Measurements from ENCODE around the gene HSF5.
A peak's percentile ranks its signal among the peaks of the same experiment; 100 is the strongest.
"Not testable (repeated sequence)": the region's sequence is repeated elsewhere in the genome, so short reads cannot be mapped to it uniquely, and the experiment has no call there.

Gene HSF5

DNA sequence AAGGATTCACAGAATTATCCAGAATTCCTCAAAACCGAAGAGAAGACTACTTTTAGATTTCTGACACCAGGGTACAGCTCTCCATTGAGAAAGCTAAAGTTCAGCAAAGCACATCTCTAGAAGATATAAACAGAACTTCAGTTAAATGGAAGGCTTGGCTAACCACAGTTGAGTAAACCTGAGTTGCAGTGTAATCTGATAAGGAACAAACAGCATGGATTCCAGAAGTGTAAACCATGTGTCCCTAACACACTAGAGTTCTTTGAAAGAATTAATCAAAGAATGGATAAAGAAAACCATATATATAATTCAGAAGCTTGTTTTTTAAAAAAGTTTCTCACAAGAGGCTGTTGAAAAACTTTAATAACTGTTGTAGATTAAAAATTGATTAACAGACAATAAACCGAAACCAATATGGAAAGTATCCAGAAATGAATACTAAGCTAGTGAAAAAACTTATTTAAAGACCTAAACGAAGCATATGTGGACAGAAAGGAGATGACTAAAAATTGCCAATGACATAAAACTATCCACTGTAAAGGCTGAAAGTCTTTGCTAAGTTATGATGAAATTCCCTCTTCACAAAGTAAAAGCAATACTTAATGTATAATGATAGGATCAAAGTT, 75.1 kb downstream of the HSF5 start:
- DNase-seq (ENCODE audit: low read depth in 2 of 2): no peak

DNA sequence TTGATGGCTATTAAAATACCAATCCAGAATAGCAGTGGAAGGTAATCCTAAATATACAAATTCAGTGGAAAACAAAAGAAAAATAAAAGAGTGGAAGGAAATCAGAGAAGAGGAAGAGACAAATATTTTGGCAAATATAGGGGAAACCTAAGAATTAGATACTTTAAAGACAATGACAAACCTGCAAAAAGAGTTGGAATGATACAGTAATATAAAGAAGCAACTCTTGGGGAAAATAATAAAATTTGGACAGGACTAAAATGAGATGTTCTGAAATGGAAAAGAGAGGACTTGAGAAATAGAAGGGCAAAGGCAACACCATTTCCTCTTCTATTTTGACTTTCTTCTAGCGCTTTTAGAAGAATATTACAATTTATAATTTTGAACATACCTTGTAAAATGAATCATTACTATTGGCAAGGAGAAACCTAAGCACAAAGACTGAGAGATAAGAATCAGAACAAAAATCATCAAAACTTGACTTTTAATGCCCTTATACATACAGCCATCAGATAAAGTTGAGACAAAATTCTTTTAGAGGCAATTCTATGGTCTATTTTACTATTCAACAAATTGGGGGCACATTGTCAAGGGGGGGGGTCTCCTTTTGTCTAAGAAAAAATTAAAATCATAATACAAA, 76.0 kb downstream of the HSF5 start:
- DNase-seq (ENCODE audit: low read depth in 2 of 2): no peak

DNA sequence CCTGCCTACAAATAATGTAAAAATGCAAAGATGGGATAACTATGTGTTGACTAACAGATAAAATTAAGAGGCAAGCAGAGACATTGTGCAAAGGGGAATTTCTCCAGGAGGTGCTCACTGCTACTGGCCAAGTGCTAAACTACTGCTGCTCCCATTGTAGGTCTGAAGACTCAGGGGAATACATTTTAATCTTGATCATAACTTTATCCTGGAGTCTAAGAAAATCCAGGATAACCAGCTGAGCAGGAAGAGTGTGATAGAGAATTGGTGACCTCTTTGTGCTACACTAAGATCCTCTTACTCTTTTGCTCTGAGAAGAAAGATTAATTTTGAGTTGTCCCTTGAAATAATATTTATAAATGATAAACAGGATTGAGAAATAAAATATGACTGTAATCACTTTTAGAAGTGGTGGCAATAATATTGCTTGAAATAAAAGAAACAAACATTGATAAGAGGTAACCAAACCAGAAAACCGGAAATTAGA, 76.8 kb downstream of the HSF5 start:
- DNase-seq (ENCODE audit: low read depth in 2 of 2): no peak

DNA sequence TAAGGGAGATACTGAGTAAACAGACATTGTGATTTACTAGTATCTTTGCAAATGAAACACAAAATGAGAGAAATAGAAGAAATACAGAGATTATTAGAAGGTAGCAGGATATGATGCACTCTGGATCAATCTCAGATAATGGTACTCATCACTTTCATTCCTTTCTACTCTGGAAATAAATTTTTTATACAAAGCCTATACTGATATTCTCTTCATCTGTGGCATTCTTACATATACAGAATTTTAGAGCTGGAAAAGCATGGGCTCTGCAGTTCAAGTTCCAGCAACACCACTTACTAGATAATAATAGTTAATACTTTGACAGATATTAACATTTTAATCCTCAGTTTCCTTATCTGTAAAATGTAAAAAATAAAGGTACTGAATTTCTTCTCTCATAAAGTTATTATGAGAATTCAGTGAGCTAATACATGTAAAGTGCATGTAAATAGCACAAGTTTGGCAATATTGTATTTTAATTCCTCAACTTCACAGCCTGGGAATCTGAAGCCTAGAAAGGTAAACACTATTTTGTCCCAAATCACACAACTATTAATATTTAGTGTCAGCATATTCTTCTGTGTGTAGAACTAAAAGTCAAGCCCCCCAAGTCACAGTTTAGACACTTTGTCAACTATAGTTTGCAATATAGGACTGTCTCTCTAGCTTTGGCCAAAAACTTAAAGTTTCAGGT, 77.3 kb downstream of the HSF5 start:
- DNase-seq (ENCODE audit: low read depth in 2 of 2): no peak

DNA sequence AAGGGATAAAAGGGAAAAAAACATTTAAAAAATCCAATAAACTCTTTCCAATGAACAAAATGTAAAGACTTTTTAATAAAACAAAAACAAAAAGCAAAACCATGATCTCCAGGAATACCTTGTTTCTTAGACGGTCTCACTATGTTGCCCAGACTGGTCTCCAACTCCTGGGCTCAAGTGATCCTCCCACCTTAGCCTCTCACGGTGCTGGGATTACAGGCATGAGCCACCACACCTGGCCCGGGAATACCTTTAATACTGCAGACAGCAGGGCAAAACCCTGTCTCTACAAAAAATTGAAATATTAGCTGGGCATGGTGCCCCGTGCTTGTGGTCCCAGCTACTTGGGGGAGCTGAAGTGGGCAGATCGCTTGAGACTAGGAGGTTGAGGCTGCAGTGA, 78.8 kb downstream of the HSF5 start:
- DNase-seq (ENCODE audit: low read depth in 2 of 2): no peak

DNA sequence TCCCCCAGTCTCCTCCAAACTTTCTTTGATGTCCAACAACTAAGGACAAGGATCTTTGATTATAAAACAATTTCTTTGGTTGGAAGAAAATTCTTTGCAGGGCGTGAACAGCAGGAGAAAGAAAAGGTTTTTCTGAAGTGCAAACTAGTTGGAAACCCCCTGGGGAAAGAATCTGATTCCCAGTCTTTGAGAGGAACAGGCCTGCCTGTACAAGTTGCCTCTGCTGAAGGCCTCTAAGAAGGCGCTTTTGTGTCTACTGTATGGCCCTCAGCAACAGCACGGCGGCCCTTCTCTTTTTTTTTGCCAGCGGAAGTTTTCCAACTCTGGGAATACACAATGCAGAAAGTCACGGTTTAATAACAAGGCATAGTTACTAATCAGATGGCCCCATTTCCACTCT, 84.9 kb downstream of the HSF5 start:
- DNase-seq (ENCODE audit: low read depth in 2 of 2): no peak

DNA sequence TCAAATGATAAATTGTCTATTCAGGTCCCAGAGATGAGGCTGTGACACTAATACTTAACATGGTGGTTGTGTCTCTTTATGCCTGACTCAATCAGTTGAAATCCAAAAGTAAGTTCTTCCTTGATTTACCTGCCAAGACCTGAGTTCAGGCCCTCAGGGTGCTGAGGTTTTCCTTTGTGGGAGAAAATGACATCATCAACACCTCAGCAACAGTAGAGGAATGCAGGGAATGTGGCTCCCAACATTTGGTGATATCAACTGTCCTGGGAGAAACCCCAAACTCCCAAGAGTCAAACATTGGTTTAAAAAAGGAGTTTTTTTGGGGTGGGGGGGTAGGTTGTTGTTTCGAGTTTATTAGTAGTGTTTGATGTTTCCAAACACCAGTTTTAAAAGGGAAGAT, 85.5 kb downstream of the HSF5 start:
- peak; percentile 17 to 25 for DNase-seq (ENCODE audit: low read depth in 2 of 2)

DNA sequence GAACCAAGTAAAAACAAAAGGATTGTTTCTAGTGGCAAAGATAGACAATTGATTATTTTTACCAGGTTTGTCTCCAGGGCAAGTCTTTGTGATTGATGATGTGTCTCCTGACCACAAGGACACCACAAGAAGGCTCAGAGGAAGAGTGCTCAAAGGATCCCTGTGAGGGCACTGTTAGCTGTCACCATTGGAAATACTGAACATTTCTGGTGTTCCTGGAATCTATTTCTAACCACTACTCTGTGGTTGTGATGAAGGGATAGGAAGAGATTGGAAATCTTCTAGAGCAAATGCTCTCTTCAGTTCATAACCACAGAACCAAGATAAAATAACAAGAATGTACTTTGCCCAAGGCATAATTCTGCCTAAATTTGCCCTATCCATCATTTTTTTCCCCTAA, 86.2 kb downstream of the HSF5 start:
- no peak for DNase-seq (ENCODE audit: low read depth in 2 of 2)

DNA sequence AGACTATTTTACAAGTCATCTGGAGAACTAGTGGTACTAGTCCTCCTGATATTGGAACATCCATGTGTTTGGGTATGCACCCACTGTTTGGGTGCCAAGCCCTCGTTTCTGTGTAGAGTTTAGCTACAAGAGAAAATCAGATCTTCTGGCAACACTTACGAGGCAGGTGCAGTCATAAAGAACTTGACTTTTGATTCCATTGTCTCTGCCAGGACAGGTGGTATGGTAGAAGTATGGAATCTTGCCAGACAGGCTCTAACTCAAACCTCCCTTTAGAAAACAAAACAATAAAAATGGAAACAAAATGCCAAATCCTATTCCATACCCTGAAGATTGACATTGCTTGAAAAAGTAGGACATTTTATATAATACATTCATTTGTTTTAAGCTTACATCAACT, 86.9 kb downstream of the HSF5 start:
- DNase-seq (ENCODE audit: low read depth in 2 of 2): no peak

DNA sequence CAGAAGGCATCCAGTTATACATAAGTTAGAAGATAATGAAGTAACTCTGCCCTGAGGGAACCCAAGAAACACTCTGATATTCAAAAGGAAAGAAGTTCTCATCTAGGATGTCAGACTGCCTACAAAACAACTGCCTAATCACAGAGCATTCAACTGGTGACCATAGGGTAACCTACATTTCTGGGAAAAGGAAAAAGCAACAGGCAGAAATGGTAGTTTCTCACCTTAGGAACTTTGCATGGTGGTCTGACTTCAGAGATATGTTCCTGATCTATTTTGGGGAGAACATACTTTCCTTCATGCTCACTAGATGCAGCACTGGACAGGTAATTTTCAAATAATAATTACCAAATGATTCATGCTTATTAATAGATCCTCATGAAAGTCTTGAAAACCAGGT, 87.4 kb downstream of the HSF5 start:
- DNase-seq (ENCODE audit: low read depth in 2 of 2): no peak

DNA sequence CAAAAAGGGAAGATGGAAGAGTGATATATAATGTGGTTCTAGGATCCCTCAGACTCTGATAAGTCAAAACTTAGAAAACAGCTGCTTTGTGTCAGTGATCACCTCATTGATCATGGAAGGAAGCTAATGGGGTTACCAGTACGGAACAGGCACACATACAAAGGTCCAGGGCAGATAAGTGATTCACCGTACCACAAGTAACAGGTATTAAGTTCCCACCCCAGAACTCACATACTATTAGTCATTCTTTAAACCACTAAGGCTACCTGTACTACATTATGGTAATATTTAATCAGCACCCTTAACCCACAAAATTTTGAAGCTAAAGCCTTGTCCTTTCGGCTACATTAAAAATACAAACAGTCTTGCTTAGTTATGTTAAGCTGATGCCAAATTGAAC, 88.2 kb downstream of the HSF5 start:
- DNase-seq (ENCODE audit: low read depth in 2 of 2): no peak

DNA sequence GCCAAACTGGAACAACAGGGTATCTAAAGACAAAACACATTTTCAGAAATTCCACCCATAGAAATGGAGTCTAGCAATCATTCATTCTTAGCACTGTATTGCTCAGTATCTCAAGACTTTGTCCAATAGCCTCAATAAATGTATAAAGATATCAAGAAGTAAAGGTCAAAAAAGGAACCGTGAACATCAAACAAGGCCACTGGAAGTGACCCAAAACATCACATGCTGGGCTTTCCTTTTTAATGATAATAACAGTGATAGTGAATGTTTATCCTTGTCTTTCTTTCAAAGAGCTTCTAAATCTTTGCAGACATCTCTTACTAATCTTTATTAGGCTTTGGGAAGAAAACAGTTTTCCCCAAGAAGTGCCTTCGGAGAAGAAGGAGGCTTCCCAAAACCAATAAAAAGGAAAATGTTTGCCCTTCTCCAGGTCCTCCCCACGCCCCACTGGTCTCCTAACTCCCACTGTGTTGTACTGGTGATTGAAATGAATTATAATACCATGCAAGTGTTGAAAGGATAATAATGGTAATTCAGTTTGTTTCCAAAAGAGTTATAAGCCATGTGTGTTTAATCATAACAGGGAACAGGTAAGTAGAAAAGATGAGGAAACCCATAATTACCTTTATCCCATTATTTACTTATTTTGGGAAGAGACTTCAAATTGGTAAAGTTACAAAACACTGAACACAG, 89.5 kb downstream of the HSF5 start:
- no peak for DNase-seq (ENCODE audit: low read depth in 2 of 2)

DNA sequence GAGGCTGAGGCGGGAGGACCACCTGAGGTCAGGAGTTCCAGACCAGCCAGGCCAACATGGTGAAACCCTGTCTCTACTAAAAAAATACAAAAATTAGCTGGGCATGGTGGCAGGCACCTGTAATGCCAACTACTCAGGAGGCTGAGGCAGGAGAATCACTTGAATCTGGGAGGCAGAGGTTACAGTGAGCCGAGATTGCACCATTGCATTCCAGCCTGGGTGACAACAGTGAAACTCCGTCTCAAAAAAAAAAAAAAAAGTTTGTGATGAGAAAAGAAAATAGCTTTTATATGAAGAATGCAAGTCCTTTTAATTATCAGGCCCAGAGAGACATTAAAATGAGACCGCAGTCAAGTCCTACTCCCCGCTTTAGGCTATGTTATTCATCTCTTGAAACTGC, 90.8 kb downstream of the HSF5 start:
- DNase-seq (ENCODE audit: low read depth in 2 of 2): not testable (repeated sequence)

DNA sequence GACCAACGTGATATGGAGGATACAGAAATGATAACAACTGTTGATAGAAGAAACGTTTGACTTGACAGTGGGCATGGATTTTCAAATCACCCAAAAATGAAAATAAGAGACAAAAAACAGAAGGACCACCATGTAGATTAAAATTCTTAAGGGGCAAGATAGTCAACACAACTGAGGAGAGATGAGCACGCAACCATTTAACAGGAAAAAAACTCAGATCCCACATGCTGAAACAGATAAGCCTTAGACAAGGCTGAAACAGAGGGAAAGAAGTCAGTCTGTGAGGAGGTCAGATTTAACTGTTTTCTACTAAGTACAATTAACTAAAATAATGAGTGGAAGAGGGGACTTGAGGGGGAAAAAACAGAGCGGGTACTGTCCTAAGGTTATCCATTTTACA, 92.0 kb downstream of the HSF5 start:
- no peak for DNase-seq (ENCODE audit: low read depth in 2 of 2)

DNA sequence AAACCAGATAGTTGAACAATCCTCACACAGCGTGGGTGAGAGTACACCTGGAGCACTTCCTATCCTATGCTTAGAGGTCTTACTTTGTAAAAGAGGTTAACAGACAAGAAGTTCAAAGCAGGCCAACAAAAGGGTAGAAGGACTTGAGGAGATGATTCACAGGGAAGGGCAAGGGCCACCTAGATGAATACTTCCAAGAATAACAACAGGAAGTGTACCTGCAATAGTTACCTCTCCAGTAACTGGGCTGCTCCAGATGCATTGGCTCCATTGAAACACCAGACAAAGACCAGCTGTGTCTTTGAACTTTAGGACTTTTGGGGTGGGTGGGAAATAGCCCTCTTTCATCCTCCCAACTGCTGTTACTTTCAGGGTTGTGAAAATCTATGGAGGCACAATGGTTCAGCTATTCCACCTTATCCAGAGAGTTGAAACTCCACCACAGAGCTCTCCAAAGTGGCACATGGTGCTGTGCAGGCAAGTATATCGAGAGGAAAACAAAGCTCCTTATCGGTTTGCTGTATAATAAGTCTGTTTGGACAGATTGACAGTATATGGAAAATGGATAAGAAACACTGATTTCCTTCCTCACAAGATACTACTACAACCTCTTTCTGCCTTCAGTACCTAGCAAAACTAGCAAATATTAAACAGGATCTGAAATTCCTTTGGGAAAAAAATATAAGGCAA, 93.5 kb downstream of the HSF5 start:
- no peak for DNase-seq (ENCODE audit: low read depth in 2 of 2)

DNA sequence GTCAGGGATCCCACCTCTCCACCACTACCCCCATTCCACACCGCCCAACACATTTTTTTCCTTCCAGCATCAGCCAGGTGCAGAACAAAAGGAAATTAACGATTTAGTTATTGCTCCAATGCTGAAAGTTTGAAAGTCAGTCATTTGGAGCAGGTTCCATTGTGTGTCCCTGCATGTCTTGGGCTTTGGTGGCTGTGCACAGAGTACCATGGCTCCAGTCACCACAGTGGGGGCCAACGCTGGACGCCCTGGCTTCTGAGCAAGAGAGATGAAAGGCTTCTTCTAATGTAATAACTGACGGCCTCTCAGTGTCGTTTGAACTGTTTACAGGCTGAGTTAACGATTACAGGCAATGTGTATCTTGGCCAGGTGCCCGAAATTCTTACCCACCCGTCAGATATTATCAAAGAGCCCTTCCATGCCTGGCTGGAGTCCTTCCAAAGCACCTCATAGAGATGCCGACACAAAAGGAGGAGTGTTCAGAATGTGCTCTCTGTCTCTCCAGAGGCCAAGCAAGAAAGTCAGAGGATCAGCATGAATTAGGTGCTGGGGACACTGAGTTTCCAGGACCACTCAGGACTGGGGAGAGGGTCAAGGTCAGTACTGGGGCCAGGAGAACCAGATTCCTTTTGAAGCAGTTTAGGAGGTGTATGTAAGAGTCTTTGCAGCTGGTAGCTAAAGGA, 96.8 kb downstream of the HSF5 start:
- DNase-seq (ENCODE audit: low read depth in 2 of 2): no peak

DNA sequence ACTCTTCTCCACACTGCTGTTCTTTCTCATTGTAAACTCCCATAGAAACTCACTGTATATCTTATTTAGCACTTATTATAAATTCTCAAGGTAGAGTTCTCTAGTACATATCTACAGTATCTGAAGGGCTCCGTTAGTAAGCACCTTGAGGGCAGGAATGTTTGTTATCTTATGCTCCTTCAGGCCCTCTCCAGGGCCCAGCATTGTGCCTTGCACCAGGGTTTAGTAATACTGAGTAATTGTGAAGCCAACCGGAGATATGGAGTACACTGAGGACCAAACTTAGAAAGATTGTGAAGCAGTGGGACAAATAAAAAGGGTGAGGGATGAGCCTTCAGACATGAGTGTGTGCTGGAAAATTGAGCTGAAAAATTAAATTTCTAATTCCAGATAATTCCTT, 97.3 kb downstream of the HSF5 start:
- DNase-seq (ENCODE audit: low read depth in 2 of 2): no peak

DNA sequence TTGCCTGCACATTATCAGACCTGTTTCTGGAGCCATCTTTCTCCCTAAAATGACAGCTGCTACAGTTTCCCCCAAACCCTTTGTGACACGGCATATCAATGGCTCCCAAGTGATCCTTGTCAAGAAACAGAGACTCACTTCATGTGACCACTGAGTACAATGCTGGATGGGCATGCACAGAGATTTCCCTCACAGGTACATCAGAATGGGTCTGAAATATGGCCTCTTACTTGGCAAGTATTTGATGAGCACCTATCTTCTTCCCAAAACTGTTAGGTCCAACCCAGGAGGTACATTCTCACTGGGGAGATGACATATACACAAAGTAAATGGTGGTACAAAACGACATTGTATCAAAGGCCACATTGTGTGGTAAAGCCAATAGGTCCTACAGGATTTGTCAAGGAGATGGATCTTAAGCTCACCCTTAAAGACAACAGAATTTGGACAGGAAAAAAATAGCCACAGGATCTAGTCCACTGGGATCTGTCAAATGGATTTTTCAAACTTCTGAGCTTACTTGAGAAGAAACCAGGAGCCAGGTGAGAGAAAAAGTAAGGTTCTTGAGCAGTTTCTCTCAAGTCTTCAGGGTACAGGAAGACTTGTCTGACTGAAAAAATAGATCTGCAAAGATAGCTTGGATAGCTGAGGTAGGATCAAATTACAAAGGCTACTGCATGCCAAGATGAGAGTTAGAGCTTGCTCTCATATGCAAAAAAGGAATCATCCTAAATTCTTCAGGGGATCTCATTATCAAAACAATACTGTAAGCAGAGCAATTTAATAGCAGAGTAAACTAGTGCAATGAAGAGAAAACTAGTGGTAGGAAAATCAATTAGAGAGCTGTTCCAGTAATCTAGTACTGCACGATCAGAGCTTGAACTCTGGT, 99.7 kb downstream of the HSF5 start:
- DNase-seq (ENCODE audit: low read depth in 2 of 2): no peak

DNA sequence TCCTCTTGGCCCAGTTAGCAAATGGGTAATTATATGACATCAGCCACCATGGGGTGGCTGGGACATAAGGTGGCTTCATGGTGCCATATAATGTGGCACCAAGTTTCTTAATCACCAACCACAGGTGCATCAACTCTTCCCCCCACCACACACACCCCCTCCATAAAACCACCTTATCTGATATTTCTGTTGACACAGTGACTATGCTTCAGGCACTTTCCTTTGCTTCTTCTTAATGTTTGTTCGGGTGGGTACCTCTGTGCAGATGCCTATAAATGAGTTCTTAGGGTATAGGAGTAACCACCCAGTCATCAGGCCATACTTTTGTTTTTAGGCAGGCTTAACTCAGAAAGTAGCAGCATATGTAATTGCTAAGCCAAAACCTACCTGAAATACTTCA, 100.4 kb downstream of the HSF5 start:
- DNase-seq (ENCODE audit: low read depth in 2 of 2): no peak

DNA sequence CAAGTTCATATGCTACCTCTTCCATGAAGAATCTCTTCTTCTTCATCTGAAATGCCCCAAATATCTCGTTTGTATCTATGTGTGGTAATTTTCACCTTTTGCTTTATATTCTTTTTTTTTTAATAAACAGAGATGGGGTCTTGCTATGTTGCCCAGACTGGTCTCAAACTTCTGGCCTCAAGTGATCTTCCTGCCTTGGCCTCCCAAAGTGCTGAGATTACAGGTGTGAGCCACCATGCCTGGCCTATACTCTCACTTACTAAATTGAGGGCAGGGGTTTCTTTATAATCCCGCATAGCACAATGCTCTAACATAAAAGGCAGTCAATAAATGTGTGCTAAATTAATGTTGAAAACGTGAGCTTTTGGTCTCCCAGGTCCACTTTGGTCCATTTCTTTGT, 101.5 kb downstream of the HSF5 start:
- DNase-seq (ENCODE audit: low read depth in 2 of 2): no peak

All from fibroblast of skin of left biceps (primary cell).